DND-41 (cell line): Measurements from ENCODE around the gene FOXN3.

ENCODE experiments used
- CTCF ChIP-seq: IDR thresholded peaks from 2 replicates; pipeline ENCODE4 v1.5.1; 2012; ENCODE audit warnings: borderline replicate concordance, low read length, moderate library complexity, mild to moderate bottlenecking; ENCODE audit not compliant: poor library complexity, severe bottlenecking; ENCODE audit errors: extremely low read depth
- EZH2 ChIP-seq: IDR thresholded peaks from 3 replicates; pipeline ENCODE4 v1.6.1; 2012; ENCODE audit warnings: borderline replicate concordance, low read depth, mild to moderate bottlenecking, moderate library complexity, low read length, inconsistent platforms; ENCODE audit not compliant: severe bottlenecking

- no peak for TF ChIP-seq CTCF
- no peak for TF ChIP-seq EZH2
Observed at GRCh38 chr14:89343356-89343755, 73.7 kb downstream of the FOXN3 start.
